Testis (tissue), 3 donors: Measurements from ENCODE around the gene CHRNE. TPM values are rescaled to one million over a fixed set of nuclear protein-coding genes. Genes with fewer than 3 reads are reported as not detected.

Experiments used
- DNase-seq: peaks from one replicate; pipeline ENCODE4 v3.0.0-alpha.2; 2019
- H3K27ac ChIP-seq, 2 donors: fragments of 200-600 bp; sonication (generic); one replicate each; pipeline ENCODE4 v1.5.1; 2019
- H3K27me3 ChIP-seq: fragments of 200-600 bp; sonication (generic); one replicate; pipeline ENCODE4 v1.5.1; 2019
- H3K36me3 ChIP-seq: fragments of 200-600 bp; sonication (generic); one replicate; pipeline ENCODE4 v1.5.1; 2017; ENCODE audit warnings: low read depth; ENCODE audit errors: missing control alignments
- H3K4me1 ChIP-seq: fragments of 200-600 bp; sonication (generic); one replicate; pipeline ENCODE4 v1.5.1; 2019
- H3K4me3 ChIP-seq, 2 donors: fragments of 200-600 bp; sonication (generic); one replicate each; pipeline ENCODE4 v1.5.1; 2017 to 2019
- H3K9me3 ChIP-seq: fragments of 200-600 bp; sonication (generic); one replicate; pipeline ENCODE4 v1.5.1; 2017
- POLR2A ChIP-seq: fragments of 450-650 bp; IDR thresholded peaks from one replicate; pipeline ENCODE4 v1.6.1; 2017; ENCODE audit warnings: antibody characterized with exemption, mild to moderate bottlenecking, moderate library complexity
- WGBS, 2 donors: methylation state at CpG; one replicate each; pipeline ENCODE4 v1.1.5; 2018; 5-methylcytosine and 5-hydroxymethylcytosine counted together
- intact Hi-C: fragments of 100-400 bp; cut with DNase I; formaldehyde crosslinking; loops from one replicate; pipeline ENCODE4 v1.15.1; 2023; ENCODE audit warnings: low total_unique reads
- polyA plus RNA-seq: library from polyadenylated mRNA; stranded (reverse); fragments of 350-450 nt; fragmentation: Illumina TruSeq; extraction: RNeasy Lipid Tissue Mini Kit (QIAGEN cat#74804); gene quantifications from one replicate; pipeline ENCODE4 v1.2.3, GENCODE V29; 2014; ENCODE audit warnings: low read depth, low replicate concordance; ENCODE audit not compliant: insufficient read depth
- total RNA-seq, 2 donors: library from RNA; depleted of rRNA; stranded (reverse); fragments of >200 nt; gene quantifications; one replicate each; pipeline ENCODE4 v1.2.3, GENCODE V29; 2016
- TF ChIP-seq, protein P1 (sequence below), 3 experiments: fragments of 450-650 bp in 2 of 3; fragments of 200-600 bp in 1 of 3; sonication (generic) in 1 of 3; IDR thresholded peaks; one replicate each; pipeline ENCODE4 v1.5.1; 2016 to 2019; ENCODE audit warnings: antibody characterized with exemption in 3 of 3, mild to moderate bottlenecking in 2 of 3, moderate library complexity in 1 of 3

Gene CHRNE
- total and polyA plus RNA-seq, 3 donors from 2014 or later, result 1.4 to 2.6 (median 1.4) TPM

DNA sequence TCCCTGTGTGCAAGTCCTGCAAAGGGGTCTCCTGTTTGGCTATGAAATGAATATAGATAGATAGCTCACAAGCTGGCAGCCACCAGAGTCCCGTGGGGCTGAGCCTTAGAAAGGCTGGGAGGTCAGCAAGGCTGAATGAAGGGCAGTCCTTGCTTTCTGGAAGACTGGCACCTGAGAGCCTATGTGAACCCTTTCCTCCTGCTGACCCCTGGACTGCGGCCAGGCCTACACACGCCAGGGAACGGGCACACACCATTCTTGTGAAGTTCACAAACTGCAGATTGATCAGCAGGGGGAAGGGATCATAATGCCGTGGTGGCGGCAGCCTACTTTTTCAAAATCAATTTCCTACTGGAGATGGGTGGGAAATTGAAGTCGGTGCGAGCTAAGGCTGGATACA is 4.5 kb downstream of the CHRNE start:
- TF ChIP-seq, protein P1, sequence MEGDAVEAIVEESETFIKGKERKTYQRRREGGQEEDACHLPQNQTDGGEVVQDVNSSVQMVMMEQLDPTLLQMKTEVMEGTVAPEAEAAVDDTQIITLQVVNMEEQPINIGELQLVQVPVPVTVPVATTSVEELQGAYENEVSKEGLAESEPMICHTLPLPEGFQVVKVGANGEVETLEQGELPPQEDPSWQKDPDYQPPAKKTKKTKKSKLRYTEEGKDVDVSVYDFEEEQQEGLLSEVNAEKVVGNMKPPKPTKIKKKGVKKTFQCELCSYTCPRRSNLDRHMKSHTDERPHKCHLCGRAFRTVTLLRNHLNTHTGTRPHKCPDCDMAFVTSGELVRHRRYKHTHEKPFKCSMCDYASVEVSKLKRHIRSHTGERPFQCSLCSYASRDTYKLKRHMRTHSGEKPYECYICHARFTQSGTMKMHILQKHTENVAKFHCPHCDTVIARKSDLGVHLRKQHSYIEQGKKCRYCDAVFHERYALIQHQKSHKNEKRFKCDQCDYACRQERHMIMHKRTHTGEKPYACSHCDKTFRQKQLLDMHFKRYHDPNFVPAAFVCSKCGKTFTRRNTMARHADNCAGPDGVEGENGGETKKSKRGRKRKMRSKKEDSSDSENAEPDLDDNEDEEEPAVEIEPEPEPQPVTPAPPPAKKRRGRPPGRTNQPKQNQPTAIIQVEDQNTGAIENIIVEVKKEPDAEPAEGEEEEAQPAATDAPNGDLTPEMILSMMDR (IDR thresholded peaks at IDR 0.05), result no peak
- no peak for TF ChIP-seq POLR2A
- WGBS, 2 donors, result 44 to 52% methylated on average over 8 of the region's 8 CpGs
- intact Hi-C loops, result loop anchor here (10.0 kb wide), 1 partner anchor 194 kb away; the partner anchor contains the start of gene PELP1
- H3K4me1 ChIP-seq, result peaks cover 8% of the 10 kb centered on the region
- H3K27me3 ChIP-seq, result no peaks in the 10 kb centered on the region
- H3K27ac ChIP-seq, result no peak overlapping the region
- H3K9me3 ChIP-seq, result no peaks in the 10 kb centered on the region
- no peaks in the 10 kb centered on the region for H3K36me3 ChIP-seq
- DNase-seq, result no peak
- H3K4me3 ChIP-seq, result no peak overlapping the region

DNA sequence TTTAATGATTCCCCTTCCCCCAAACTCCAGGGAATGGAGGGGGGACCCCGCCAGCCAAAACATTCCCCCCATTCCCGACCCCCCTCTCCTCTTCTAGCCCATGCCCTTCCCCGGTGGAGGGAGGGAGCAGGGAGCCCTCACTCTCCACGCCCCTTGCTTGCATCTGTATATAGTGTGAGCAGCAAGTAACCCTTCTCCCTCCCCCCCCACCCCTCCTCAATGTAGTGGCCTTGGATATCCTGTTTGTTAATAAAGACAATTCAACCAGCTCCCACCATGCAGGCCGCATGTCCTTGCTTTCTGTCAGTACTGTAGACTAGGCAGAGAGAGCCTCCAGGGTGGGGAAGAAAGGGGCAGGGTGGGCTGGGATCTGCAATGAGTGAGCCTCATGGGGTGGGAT is 5.1 kb downstream of the CHRNE start:
- intact Hi-C loops, result loop anchor here (10.0 kb wide), 1 partner anchor 193 kb away; the partner anchor contains the start of gene PELP1
- TF ChIP-seq POLR2A, result no peak
- TF ChIP-seq, protein P1 (IDR thresholded peaks at IDR 0.05), result no peak
- no peak overlapping the region for H3K27ac ChIP-seq
- no peak for DNase-seq
- H3K4me1 ChIP-seq, result peaks cover 8% of the 10 kb centered on the region
- 69 to 83% methylated on average over 5 of the region's 5 CpGs for WGBS, 2 donors
- no peak overlapping the region for H3K4me3 ChIP-seq
- no peaks in the 10 kb centered on the region for H3K9me3 ChIP-seq
- no peaks in the 10 kb centered on the region for H3K27me3 ChIP-seq
- no peaks in the 10 kb centered on the region for H3K36me3 ChIP-seq

DNA sequence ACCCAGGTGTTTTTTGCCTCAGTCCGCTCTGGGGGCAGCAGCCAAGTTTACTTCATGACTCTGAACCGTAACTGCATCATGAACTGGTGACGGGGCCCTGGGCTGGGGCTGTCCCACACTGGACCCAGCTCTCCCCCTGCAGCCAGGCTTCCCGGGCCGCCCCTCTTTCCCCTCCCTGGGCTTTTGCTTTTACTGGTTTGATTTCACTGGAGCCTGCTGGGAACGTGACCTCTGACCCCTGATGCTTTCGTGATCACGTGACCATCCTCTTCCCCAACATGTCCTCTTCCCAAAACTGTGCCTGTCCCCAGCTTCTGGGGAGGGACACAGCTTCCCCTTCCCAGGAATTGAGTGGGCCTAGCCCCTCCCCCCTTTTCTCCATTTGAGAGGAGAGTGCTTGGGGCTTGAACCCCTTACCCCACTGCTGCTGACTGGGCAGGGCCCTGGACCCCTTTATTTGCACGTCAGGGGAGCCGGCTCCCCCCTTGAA is 5.7 kb downstream of the CHRNE start:
- 74 to 75% methylated on average over 10 of the region's 10 CpGs for WGBS, 2 donors
- H3K36me3 ChIP-seq, result no peaks in the 10 kb centered on the region
- intact Hi-C loops, result loop anchor here (10.0 kb wide), 1 partner anchor 192 kb away; the partner anchor contains the start of gene PELP1

DNA sequence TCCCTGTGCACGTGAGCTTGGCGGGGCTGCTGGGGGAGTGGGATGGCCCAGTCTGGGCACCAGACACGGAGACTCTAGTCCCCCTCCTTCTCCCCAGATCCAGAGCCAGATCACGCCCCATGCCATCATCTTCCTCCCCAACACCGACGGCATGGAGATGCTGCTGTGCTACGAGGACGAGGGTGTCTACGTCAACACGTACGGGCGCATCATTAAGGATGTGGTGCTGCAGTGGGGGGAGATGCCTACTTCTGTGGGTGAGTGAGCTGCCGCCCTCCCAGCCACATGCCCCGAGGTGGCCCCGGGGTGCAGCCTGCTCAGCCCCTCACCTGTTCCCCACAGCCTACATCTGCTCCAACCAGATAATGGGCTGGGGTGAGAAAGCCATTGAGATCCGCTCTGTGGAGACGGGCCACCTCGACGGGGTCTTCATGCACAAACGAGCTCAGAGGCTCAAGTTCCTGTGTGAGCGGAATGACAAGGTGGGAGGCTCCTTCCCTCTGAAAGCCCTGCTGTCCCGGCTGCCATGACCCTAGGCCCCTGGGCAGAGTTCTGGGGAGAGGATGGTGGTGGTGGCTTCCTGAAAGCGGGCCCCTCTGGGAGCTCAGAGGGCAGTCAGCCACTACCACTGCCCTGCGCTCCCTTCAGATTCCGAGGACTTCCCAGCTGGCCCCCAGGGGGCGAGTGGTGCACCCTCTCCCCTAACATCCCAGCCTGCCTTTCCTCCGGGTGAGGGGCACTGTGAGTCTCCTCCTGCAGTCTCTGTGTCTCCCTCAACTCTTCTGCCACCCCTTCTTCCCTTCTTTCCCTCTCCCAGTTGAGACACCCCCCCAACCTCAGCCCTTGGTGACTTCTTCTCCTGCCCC is 6.3 kb downstream of the CHRNE start:
- H3K36me3 ChIP-seq, result no peaks in the 10 kb centered on the region
- H3K27ac ChIP-seq, result no peak overlapping the region
- no peak for TF ChIP-seq POLR2A
- TF ChIP-seq, protein P1 (IDR thresholded peaks at IDR 0.05), result no peak
- no peak overlapping the region for H3K4me3 ChIP-seq
- no peak for DNase-seq
- WGBS, 2 donors, result 88 to 92% methylated on average over 20 to 27 of the region's 27 CpGs
- intact Hi-C loops, result loop anchor here (10.0 kb wide), 1 partner anchor 192 kb away; the partner anchor contains the start of gene PELP1
- H3K27me3 ChIP-seq, result no peaks in the 10 kb centered on the region
- H3K4me1 ChIP-seq, result peaks cover 3% of the 10 kb centered on the region
- no peaks in the 10 kb centered on the region for H3K9me3 ChIP-seq

More for the DNA sequence above, 5.7 kb downstream of the CHRNE start:
- Histone ChIP-seq H3K4me3 (no peak overlapping the region), H3K4me1 (peaks cover 5% of the 10 kb centered on the region), H3K27ac (no peak overlapping the region), H3K27me3 (no peaks in the 10 kb centered on the region), H3K9me3 (no peaks in the 10 kb centered on the region)
- TF ChIP-seq, protein P1 (IDR thresholded peaks at IDR 0.05), result no peak
- no peak for TF ChIP-seq POLR2A
- DNase-seq, result no peak
